Endometrial microvascular endothelial cells (primary cell): ENCODE results near the gene SLC2A4RG. TPM values are rescaled to one million over a fixed set of nuclear protein-coding genes. Genes with fewer than 3 reads are reported as not detected.

Source experiments
- in situ Hi-C: cut with HindIII; loops from 2 replicates; pipeline ENCODE4 v1.10.0; 2017; ENCODE audit warnings: low sequenced_read_pairs, low pct_unique_long_range_greater_than_20kb; ENCODE audit errors: inconsistent ontology term
- total RNA-seq: library from RNA; depleted of rRNA; stranded (reverse); fragments of >200 nt; gene quantifications from one replicate; pipeline ENCODE4 v1.2.3, GENCODE V29; 2015; ENCODE audit errors: inconsistent ontology term

SLC2A4RG gene
- total RNA-seq, 1 donor from 2014 or later = 17.3 TPM

- in situ Hi-C loops = loop anchor here (25.0 kb wide), 1 partner anchor 102 kb away; the partner anchor contains the start of gene DNAJC5
Measured at GRCh38 chr20:63785691-63786131, 46.1 kb downstream of the SLC2A4RG start.

- in situ Hi-C loops = loop anchor here (25.0 kb wide), 1 partner anchor 100 kb away; the partner anchor contains the start of gene DNAJC5
Measured at GRCh38 chr20:63787302-63787701, 47.7 kb downstream of the SLC2A4RG start.

GRCh38 chr20:63787749-63788148 is 48.2 kb downstream of the SLC2A4RG start:
- in situ Hi-C loops = loop anchor here (25.0 kb wide), 1 partner anchor 100 kb away; the partner anchor contains the start of gene DNAJC5

GRCh38 chr20:63789836-63790571 is 50.4 kb downstream of the SLC2A4RG start:
- in situ Hi-C loops = loop anchor here (25.0 kb wide), 1 partner anchor 97 kb away; the partner anchor contains the start of gene DNAJC5

- in situ Hi-C loops = loop anchor here (25.0 kb wide), 1 partner anchor 97 kb away; the partner anchor contains the start of gene DNAJC5
Measured at GRCh38 chr20:63790572-63791168, 51.1 kb downstream of the SLC2A4RG start.

GRCh38 chr20:63791497-63792156 is 52.1 kb downstream of the SLC2A4RG start:
- in situ Hi-C loops = loop anchor here (25.0 kb wide), 1 partner anchor 96 kb away; the partner anchor contains the start of gene DNAJC5

- in situ Hi-C loops = loop anchor here (25.0 kb wide), 1 partner anchor 94 kb away; the partner anchor contains the start of gene DNAJC5
Measured at GRCh38 chr20:63792866-63793265, 53.3 kb downstream of the SLC2A4RG start.

Other genes with a start within 250 kb of the SLC2A4RG start
- 0.09 TPM for gene EEF1A2, start 240.7 kb upstream of the SLC2A4RG start, total RNA-seq
- 126 TPM for gene PPDPF, start 219.0 kb upstream of the SLC2A4RG start, total RNA-seq
- gene PTK6, start 202.4 kb upstream of the SLC2A4RG start, total RNA-seq = not detected
- not detected for gene SRMS, start 192.0 kb upstream of the SLC2A4RG start, total RNA-seq
- gene FNDC11, start 185.6 kb upstream of the SLC2A4RG start, total RNA-seq = 0.37 TPM
- gene HELZ2, start 165.5 kb upstream of the SLC2A4RG start, total RNA-seq = 61.5 TPM
- 11.9 TPM for gene GMEB2, start 112.7 kb upstream of the SLC2A4RG start, total RNA-seq
- 0.65 TPM for gene STMN3, start 86.4 kb upstream of the SLC2A4RG start, total RNA-seq
- 15.1 TPM for gene RTEL1, start 81.5 kb upstream of the SLC2A4RG start, total RNA-seq
- gene TNFRSF6B, start 43.1 kb upstream of the SLC2A4RG start, total RNA-seq = 175 TPM
- 55.7 TPM for gene ARFRP1, start 31.8 kb upstream of the SLC2A4RG start, total RNA-seq
- 39.2 TPM for gene ZGPAT, start 31.7 kb upstream of the SLC2A4RG start, total RNA-seq
- gene LIME1, start 3.1 kb upstream of the SLC2A4RG start, total RNA-seq = 9.3 TPM
- not detected for gene ZBTB46, start 91.5 kb downstream of the SLC2A4RG start, total RNA-seq
- not detected for gene ABHD16B, start 121.7 kb downstream of the SLC2A4RG start, total RNA-seq
- 174 TPM for gene TPD52L2, start 125.5 kb downstream of the SLC2A4RG start, total RNA-seq
- gene DNAJC5, start 155.3 kb downstream of the SLC2A4RG start, total RNA-seq = 76.7 TPM
- gene UCKL1, start 216.6 kb downstream of the SLC2A4RG start, total RNA-seq = 19.3 TPM
- gene ZNF512B, start 230.2 kb downstream of the SLC2A4RG start, total RNA-seq = 18.3 TPM
- gene SAMD10, start 239.9 kb downstream of the SLC2A4RG start, total RNA-seq = 0.09 TPM
- gene PRPF6, start 241.4 kb downstream of the SLC2A4RG start, total RNA-seq = 46.9 TPM